Osteocyte (in vitro differentiated cells): Measurements from ENCODE around the gene IRAK3. TPM values are rescaled to one million over a fixed set of nuclear protein-coding genes. Genes with fewer than 3 reads are reported as not detected.

Experiments used
- DNase-seq: peaks from one replicate; pipeline ENCODE4 v3.0.0; 2021; ENCODE audit warnings: mixed read lengths; ENCODE audit not compliant: unreplicated experiment; ENCODE audit errors: extremely low spot score
- H3K27ac Mint-ChIP-seq: one replicate; pipeline ENCODE4 v1.8.0; 2021; ENCODE audit warnings: mild to moderate bottlenecking, mixed read lengths; ENCODE audit not compliant: unreplicated experiment
- H3K27me3 Mint-ChIP-seq: one replicate; pipeline ENCODE4 v1.8.0; 2021; ENCODE audit warnings: mixed read lengths; ENCODE audit not compliant: unreplicated experiment
- H3K36me3 Mint-ChIP-seq: one replicate; pipeline ENCODE4 v1.8.0; 2021; ENCODE audit warnings: mixed read lengths; ENCODE audit not compliant: unreplicated experiment
- H3K4me1 Mint-ChIP-seq: one replicate; pipeline ENCODE4 v1.8.0; 2021; ENCODE audit warnings: mixed read lengths; ENCODE audit not compliant: unreplicated experiment
- H3K4me3 Mint-ChIP-seq: one replicate; pipeline ENCODE4 v1.8.0; 2021; ENCODE audit warnings: mild to moderate bottlenecking, moderate library complexity, mixed read lengths; ENCODE audit not compliant: unreplicated experiment
- H3K9me3 Mint-ChIP-seq: one replicate; pipeline ENCODE4 v1.8.0; 2021; ENCODE audit warnings: mixed read lengths; ENCODE audit not compliant: unreplicated experiment
- total RNA-seq: library from RNA; stranded (reverse); gene quantifications from 2 replicates; pipeline ENCODE4 v1.2.1, GENCODE V29; 2021
- TF ChIP-seq, protein P1 (sequence below): fragments of 200-600 bp; sonication (generic); IDR thresholded peaks from 2 replicates; pipeline ENCODE4 v1.5.0; 2021; ENCODE audit warnings: antibody characterized with exemption, mild to moderate bottlenecking, moderate library complexity

The IRAK3 gene
- total RNA-seq, 1 donor from 2014 or later: 0.32 TPM

DNA sequence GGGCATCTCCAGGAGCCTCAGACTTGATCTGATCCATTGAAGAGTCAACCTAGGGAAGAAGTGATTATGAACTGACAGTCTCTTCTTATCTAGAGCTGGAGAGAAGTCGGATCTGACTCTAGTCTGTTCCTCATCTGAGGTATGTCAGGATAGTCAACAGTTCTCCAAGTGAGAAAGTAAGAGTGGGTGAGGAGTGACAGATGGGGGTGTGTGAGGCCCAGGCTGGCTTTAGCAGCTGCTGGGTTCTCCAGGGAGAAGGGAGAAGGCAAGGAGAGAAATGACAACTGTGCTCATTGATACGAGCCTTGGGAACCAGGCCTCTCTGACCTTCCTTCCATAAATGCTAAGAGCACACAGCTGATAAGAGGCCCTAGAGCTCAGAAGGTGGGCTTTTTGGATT is 53.3 kb downstream of the IRAK3 start:
- Mint-ChIP-seq H3K4me3 (no peak overlapping the region), H3K4me1 (peaks cover 2% of the 10 kb centered on the region), H3K9me3 (no peaks in the 10 kb centered on the region), H3K36me3 (no peaks in the 10 kb centered on the region), H3K27me3 (peaks cover 24% of the 10 kb centered on the region), H3K27ac (no peak overlapping the region)
- TF ChIP-seq, protein P1, sequence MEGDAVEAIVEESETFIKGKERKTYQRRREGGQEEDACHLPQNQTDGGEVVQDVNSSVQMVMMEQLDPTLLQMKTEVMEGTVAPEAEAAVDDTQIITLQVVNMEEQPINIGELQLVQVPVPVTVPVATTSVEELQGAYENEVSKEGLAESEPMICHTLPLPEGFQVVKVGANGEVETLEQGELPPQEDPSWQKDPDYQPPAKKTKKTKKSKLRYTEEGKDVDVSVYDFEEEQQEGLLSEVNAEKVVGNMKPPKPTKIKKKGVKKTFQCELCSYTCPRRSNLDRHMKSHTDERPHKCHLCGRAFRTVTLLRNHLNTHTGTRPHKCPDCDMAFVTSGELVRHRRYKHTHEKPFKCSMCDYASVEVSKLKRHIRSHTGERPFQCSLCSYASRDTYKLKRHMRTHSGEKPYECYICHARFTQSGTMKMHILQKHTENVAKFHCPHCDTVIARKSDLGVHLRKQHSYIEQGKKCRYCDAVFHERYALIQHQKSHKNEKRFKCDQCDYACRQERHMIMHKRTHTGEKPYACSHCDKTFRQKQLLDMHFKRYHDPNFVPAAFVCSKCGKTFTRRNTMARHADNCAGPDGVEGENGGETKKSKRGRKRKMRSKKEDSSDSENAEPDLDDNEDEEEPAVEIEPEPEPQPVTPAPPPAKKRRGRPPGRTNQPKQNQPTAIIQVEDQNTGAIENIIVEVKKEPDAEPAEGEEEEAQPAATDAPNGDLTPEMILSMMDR: no peak
- DNase-seq: no peak

DNA sequence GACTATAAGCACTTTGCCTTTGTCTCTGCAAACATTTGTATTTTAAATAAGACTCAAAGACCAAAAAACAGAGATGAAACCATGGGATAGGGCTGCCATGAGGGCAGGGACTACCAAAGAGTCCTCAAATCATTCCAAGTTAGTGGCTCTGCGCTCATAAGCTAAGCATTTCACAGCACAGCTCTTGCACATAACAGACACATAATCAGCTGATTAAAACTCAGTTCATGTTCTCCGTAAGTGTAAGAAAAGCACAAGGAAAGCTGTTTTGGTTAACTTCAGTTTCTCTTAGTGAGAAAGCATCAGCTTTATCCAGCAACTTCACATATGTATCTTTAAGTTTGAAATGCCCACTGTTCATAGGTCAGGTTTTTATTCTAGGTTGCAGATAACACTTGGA is 54.9 kb downstream of the IRAK3 start:
- H3K9me3 Mint-ChIP-seq: no peaks in the 10 kb centered on the region
- H3K4me3 Mint-ChIP-seq: no peak overlapping the region
- no peak overlapping the region for H3K27ac Mint-ChIP-seq
- H3K27me3 Mint-ChIP-seq: peaks cover 14% of the 10 kb centered on the region
- TF ChIP-seq, protein P1: no peak
- DNase-seq: no peak
- no peaks in the 10 kb centered on the region for H3K36me3 Mint-ChIP-seq
- peaks cover 2% of the 10 kb centered on the region for H3K4me1 Mint-ChIP-seq

DNA sequence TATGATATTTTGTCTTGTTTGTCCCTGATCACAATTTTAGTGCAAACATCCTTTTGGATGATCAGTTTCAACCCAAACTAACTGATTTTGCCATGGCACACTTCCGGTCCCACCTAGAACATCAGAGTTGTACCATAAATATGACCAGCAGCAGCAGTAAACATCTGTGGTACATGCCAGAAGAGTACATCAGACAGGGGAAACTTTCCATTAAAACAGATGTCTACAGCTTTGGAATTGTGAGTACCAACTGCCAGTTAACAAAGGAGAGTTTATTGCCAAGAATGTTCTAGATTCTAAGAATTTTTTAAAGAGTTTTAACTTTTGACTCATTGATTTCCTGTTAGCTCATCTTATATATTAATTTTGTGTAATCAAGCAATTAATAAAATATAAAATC is 55.4 kb downstream of the IRAK3 start:
- Mint-ChIP-seq H3K9me3 (no peaks in the 10 kb centered on the region), H3K27ac (no peak overlapping the region), H3K36me3 (no peaks in the 10 kb centered on the region), H3K4me1 (peaks cover 2% of the 10 kb centered on the region), H3K27me3 (peaks cover 10% of the 10 kb centered on the region), H3K4me3 (no peak overlapping the region)
- TF ChIP-seq, protein P1: no peak
- DNase-seq: no peak

DNA sequence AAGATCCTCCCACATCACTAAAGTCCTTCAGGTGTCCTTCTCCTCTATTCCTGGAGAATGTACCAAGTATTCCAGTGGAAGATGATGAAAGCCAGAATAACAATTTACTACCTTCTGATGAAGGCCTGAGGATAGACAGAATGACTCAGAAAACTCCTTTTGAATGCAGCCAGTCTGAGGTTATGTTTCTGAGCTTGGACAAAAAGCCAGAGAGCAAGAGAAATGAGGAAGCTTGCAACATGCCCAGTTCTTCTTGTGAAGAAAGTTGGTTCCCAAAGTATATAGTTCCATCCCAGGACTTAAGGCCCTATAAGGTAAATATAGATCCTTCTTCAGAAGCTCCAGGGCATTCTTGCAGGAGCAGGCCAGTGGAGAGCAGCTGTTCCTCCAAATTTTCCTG is 58.7 kb downstream of the IRAK3 start:
- H3K9me3 Mint-ChIP-seq: no peaks in the 10 kb centered on the region
- H3K27me3 Mint-ChIP-seq: peaks cover 23% of the 10 kb centered on the region
- TF ChIP-seq, protein P1: no peak
- no peak overlapping the region for H3K4me3 Mint-ChIP-seq
- H3K27ac Mint-ChIP-seq: no peak overlapping the region
- H3K36me3 Mint-ChIP-seq: no peaks in the 10 kb centered on the region
- no peak for DNase-seq
- H3K4me1 Mint-ChIP-seq: no peaks in the 10 kb centered on the region

DNA sequence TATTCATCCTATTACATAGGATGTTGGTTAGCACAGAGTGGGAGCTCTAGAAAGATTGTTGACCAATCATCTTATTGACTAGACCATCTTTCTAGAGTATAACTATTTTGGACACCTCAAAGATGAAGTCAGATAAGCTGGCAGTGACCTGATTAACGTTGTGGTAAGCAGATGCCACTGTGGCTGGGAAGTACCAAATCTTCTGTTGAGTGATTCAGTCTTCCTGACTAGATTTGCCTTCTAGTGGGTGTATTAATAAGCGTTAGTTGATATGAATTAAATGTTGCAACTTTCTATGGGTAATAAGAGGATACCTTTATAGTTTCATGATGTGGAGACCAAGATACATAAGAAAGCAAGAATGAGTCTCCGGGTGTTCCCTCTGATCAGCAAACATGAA is 62.0 kb downstream of the IRAK3 start:
- no peak overlapping the region for H3K27ac Mint-ChIP-seq
- H3K4me1 Mint-ChIP-seq: no peaks in the 10 kb centered on the region
- H3K4me3 Mint-ChIP-seq: no peak overlapping the region
- no peaks in the 10 kb centered on the region for H3K9me3 Mint-ChIP-seq
- H3K27me3 Mint-ChIP-seq: peaks cover 43% of the 10 kb centered on the region
- TF ChIP-seq, protein P1: no peak
- H3K36me3 Mint-ChIP-seq: no peaks in the 10 kb centered on the region
- DNase-seq: no peak
